NCI-H526 (cell line): ENCODE measurements around the gene ECM2.

ENCODE experiments used
- DNase-seq, 2 experiments: peaks; one replicate each; lab custom pipeline; 2025; lab: John Stamatoyannopoulos, UW

ECM2 gene

DNA sequence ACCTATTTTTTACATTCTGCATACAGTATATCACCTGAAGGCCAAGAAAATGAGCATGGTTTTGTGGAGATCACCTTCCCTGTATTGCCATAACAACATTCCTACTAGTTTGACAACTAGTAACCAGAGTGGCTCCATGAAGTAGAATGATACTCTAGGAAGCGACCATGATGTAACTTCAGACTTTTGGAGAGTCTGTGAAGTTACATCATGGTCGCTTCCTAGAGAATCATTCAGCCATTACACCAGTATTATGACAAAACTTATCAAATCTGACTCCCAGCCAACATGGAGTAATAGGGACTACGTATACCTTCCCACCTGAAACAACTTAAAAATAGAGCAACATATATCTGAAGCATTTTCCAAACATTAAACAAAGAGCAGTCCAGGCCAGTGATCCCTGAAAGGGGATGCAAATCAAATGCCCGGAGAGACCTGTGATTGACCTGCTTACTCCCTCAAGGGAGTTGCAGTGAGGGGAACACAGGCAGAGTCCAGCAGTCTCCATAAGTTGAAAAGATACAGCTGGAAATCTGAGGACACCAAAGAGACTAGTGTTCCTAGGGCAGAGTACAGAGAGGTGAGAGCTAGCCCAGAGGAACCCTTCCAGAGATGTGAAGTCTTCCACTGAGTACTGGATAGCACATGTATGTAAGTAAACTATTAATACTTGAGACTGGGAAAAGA is 7.8 kb downstream of the ECM2 start:
- no peak for DNase-seq

GRCh38 chr9:92527291-92527828 is 8.4 kb downstream of the ECM2 start:
- DNase-seq, result no peak

DNA sequence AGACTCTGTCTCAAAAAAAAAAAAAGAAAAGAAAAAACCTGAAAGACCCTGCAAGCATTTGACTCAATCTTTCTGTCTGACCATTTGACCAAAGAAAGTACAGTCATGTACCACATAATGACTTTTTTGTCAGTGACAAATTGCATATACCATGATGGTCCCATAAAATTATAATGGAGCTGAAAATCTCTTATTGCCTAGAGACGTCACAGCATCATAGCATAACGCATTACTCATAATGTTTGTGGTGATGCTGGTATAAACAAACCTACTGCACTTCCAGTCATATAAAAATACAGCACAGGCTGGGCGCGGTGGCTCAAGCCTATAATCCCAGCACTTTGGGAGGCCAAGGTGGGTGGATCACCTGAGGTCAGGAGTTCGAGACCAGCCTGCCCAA is 10.5 kb downstream of the ECM2 start:
- DNase-seq, result no peak

GRCh38 chr9:92524881-92525280 is 10.9 kb downstream of the ECM2 start:
- DNase-seq, result no peak

DNA sequence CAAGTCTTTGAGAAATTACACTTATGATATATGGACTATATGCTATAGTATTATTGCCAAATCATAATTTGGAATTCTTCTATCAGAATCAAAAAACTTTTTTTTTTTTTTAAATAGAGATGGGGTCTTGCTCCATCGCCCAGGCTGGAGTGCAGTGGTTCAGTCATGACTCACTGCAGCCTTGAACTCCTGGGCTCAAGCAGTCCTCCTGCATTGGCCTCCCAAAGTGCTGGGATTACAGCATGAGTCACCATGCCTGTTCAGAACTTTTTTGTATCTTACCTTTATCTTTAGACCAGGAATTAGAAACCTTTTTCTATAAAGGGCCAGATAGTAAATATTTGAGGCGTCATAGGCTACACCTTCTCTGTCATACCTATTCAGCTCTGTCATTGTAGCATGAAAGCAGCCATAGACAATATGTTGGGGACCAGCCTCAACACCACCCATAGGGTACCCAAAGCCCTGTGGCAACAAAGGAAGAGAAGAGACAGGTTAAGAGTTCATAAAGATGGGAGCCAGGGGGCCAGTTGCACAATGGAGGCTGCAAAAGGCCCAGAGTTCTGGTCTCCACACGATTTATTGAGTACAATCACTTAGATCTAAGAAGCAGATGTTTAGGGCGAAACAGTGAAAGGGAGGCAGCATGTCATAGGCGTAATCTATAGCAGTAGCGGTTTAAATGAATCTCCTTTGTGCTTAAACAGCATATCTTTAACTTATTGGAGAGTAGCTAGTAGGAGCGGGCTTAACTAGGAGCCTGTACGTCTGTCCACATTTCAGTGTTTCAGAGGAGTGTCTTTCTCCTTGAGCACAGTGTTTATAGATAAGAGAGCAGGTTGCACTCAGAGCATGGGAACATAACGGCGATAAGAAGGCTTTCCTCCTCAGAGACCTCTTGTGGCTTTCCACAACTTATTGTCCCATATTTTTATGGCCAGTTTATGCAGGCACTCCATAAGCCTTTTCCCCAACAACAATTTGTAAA is 12.5 kb downstream of the ECM2 start:
- DNase-seq, result no peak

DNA sequence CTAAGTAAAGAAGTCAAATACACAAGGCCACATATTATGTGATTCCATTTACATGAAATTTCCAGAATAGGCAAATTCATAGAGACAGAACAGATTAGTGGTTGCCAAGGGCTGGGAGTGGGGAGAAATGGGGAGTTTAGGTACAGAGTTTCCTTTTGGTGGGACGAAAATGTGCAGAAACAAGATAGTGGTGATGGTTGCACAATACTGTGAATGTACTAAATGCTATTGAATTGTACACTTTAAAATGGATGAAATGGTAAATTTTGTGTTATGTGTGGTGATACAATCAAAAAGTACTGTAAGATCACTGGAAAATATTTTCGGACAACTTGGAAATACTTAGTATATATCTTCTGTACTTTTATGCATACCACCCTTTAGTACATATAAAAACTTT is 15.0 kb downstream of the ECM2 start:
- DNase-seq, result no peak

DNA sequence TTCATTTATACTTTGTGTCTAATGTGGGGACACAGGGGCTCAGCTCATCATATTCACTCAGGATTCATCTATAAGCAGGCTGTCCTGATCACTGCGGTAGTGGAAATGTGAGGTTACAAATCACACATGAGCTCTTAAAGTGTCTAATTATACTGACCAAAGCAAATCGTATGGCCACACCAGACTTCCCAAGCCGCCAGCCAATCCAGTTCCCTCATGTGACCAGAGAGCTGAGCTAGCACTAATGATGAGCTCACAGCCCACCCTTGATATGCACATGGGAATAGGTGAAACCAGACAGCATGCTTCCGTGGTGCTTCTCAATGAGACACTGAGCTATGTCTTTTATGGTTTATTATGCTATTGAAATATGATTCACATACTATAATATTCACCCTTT is 17.6 kb downstream of the ECM2 start:
- DNase-seq, result no peak

DNA sequence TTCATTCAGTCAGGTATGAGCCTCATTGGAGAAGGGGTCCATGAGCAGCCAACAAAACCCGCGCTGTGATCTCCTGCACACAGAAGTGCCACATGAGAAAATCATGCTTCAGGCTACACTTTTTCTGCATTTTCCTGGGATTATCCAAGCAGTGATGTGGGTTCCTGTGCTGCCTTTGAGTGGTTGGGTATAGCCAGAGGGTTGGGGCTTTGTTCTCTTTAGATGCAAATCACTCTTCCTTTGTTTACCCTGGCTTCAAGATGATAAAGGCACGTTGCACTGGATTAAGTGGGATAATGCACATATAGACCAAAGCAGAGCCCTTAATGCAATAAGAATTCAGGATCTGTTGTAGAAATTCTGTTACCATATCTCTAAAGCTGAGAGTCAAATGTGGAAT is 18.7 kb downstream of the ECM2 start:
- DNase-seq, result peak in 1 of 2 experiments; percentile 8

- DNase-seq, result no peak
These were observed 19.3 kb downstream of the ECM2 start for GRCh38 chr9:92516521-92516920.

- no peak for DNase-seq
These were observed 21.2 kb downstream of the ECM2 start for GRCh38 chr9:92514635-92515034.

DNA sequence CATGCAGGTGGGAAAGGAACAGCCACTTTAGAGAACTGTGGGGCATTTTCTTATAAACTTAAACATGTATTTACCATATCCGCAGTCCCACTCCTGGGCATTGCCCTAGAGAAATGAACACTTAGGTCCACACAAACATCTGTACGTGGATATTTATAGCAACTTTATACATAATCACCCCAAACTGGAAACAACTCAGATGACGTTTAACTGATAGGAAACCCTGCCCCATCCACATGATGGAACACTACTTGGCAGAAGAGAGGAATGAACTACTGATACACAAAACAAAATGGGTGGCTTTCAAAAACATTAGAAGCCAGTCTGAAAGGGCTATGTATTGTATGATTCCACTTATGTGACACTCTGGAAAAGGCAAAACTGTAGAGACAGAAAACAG is 22.4 kb downstream of the ECM2 start:
- no peak for DNase-seq

DNA sequence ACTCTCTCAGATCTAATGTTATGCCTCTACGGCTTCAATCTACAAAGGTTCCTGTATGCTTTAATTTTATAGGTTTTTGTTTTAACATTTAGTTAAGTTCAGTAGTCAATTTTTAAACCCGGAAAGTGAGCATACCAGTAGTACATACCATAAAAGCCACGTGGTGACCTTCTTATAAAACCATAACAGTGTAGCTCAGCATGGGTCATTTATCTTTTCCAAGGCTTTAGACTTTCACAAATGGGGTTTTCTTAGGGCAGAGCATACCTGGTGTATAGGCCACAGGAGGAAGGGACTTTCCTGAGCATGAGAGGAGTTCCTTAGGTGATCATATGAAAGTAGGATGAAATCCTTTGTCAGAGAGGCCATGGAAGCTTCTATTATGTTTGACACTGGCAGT is 23.2 kb downstream of the ECM2 start:
- DNase-seq, result no peak

DNA sequence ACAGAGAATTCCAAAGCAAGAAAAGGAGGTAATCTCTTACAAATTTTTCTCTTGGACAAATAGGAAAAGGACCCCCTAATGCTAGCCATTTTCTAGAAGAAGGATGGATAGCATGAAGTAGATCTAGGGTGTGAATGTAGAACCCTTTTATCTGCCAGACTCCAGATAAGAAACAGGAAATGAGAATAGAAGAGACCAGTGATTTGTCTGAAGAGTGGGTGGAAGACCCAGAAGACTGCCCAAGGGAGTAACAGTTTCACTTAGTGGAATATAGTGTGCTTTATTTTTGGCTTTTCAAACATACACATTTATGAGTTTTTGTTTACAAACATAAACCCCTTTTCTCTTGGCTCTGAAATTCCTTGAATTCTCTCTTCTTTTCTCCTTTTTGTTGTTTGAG is 25.0 kb downstream of the ECM2 start:
- no peak for DNase-seq

GRCh38 chr9:92509050-92509449 is 26.7 kb downstream of the ECM2 start:
- DNase-seq, result no peak

DNA sequence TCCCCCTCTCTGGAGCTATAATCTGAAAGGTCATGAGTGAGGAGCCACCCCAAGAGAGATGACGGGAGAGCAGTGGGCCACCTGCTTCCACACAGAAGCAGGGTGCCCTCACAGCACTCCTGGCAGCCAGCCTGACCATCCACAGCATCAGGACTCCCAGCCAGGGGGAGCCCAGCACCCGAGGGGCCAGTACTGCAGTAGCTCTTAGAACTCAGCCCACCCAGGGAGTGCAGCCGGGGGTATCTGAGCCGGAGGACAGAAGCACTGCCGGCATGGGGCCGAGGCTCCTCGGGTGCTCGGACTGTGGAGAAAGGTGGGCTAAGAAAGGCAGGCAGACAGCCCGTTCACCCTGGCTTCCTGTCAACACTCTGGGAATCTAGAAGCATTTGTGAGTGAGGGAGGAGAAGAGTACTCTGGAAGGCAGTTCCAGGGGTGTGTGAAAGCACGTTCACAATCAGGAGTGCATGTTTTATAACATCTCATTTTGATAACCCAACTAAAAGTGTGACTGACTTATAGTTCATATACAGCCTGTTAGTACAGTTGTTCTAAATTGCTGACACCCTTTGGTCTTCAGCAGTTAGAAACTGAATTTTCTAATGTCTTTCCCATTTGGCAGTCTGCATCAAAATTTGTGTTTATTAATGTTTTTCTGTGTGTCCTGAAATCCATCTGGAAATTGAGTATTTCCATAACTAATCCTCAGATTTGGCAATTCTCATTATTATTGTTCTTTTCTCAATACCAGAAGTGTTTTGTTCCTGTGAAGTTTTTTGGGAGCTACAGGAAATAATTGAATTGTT is 27.6 kb downstream of the ECM2 start:
- no peak for DNase-seq

GRCh38 chr9:92507496-92507895 is 28.3 kb downstream of the ECM2 start:
- no peak for DNase-seq

DNA sequence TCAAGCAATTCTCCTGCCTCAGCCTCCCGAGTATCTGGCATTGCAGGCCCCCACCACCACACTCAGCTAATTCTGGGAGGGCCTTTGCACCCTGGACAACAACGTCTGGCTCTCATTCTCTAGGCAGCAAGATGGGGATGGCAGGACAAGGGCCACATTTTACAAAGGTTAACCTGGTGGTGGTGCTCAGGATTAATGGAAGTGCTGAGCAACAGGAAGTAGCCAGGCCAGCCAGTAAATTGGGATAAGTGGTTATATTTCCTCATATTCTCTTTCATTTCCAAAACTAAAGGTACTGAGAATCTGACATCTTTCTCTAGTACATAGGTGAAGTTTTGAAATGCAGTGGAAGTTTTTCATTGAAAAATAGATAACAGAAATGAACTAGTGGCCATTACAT is 28.8 kb downstream of the ECM2 start:
- no peak for DNase-seq

DNA sequence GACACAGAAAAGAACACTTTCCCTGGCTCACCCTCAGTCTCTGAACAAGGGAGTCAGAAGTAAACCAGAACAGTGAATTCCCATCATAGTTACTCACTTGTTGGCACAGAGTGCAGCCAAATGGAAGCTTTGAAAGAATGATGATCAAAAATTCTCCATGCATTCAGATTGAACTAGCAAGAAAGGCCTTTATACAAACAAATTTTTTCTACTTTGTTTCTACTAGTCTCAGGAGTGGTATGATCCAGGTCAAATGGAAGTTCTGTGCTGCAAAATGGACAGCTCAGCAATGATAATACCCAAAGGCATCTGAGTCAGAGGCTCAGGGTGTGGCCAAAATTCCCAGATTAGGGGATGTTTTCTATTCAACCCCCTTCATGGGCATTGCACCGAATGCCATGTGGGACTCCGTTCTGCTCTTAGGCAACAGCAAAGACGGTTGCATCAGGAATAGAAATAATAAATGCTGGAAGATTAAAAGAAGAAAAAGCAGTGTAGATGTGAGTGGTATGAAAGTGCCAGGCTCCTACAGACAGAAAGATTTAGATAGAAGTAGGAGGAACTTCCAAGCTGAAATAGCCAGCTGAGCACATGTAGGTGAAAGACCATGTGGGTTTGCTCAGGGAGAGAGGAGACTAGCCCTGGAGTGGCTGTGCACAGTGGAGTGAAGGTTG is 29.5 kb downstream of the ECM2 start:
- DNase-seq, result no peak

DNA sequence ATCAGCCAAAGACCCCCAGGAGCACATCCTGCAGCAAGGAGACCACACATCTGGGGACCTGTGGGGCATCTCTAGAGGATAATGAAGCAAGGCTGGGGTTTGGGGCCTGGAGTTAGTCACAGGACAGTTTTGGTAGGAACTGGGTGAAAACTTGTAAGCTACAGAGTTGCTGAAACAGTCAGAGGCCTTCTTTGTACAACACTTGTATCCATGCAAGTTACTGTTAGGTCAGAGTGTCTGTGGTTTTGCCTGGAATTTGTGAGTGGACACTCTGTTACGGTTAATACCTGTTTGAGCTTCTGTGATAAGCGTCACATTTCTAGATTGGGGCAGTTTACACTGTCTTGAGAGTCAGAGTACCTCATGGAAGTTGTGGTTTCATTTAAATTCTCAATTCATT is 30.9 kb downstream of the ECM2 start:
- no peak for DNase-seq

DNA sequence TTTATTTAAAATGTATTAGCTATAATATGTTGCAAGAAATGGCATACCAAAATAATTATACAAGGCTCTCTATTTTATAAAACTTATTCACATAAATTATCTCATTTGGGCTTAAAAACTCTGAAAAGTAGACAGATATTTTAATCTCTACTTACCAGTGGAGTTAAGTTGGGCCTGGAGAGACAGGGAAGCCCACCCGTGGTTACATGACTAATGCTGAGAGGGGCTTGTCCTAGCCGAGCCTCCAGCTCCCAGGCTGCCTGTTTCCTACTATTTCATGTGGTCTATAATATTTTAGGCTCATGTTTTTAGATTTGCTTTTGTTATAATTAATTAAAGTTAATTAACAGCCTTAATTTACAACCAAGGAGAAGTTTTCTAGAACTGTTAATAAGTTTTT is 32.6 kb downstream of the ECM2 start:
- DNase-seq, result no peak

GRCh38 chr9:92501671-92502393 is 34.0 kb downstream of the ECM2 start:
- peak in 1 of 2 experiments; percentile 29 for DNase-seq
